Right lobe of liver (tissue), 6 donors: ENCODE results near the gene MESP2. TPM values are rescaled to one million over a fixed set of nuclear protein-coding genes. Genes with fewer than 3 reads are reported as not detected.

Source experiments
- ATAC-seq, 4 donors: fragments of 200-7000 bp; cut with Tn5 transposase; one replicate each; pipeline ENCODE4 v1.9.1; 2020; ENCODE audit warnings: mild to moderate bottlenecking in 4 of 4, moderate library complexity in 4 of 4
- DNase-seq, 3 donors: peaks; one replicate each; pipeline ENCODE4 v3.0.0-alpha.2; 2020
- H3K27ac ChIP-seq, 3 donors: fragments of 200-600 bp; one replicate each; pipeline ENCODE4 v1.8.0; 2022
- H3K27me3 ChIP-seq, 2 donors: fragments of 200-600 bp; one replicate each; pipeline ENCODE4 v1.8.0; 2022
- H3K36me3 ChIP-seq, 4 donors: fragments of 200-600 bp; sonication (generic) in 1 of 4; one replicate each; pipeline versions ENCODE4 v1.5.1 to v1.8.0; 2017 to 2022; ENCODE audit warnings: control low read depth in 1 of 4
- H3K4me1 ChIP-seq, 4 donors: fragments of 200-600 bp; sonication (generic) in 1 of 4; one replicate each; pipeline versions ENCODE4 v1.5.1 to v1.8.0; 2017 to 2022; ENCODE audit warnings: control low read depth in 1 of 4
- H3K4me3 ChIP-seq, 3 donors: fragments of 200-600 bp; one replicate each; pipeline ENCODE4 v1.8.0; 2022
- H3K9me3 ChIP-seq, 4 donors: fragments of 200-600 bp; sonication (generic) in 1 of 4; one replicate each; pipeline versions ENCODE4 v1.5.1 to v1.8.0; 2017 to 2022; ENCODE audit warnings: control low read depth in 1 of 4
- POLR2A ChIP-seq: fragments of 450-650 bp; IDR thresholded peaks from one replicate; pipeline ENCODE4 v1.6.1; 2017; ENCODE audit warnings: antibody characterized with exemption, mild to moderate bottlenecking
- WGBS: methylation state at CpG from one replicate; pipeline ENCODE4 v1.1.6; 2018; ENCODE audit warnings: low coverage, low lambda C conversion rate; ENCODE audit not compliant: insufficient coverage; ENCODE audit errors: missing lambda C conversion rate; 5-methylcytosine and 5-hydroxymethylcytosine counted together
- intact Hi-C, 2 donors: fragments of 100-400 bp; cut with DNase I; formaldehyde crosslinking; loops; one replicate each; pipeline versions ENCODE4 v1.11.2 to v1.14.1; 2022
- total RNA-seq, 6 experiments: library from RNA; depleted of rRNA in 2 of 6; stranded (reverse); fragments of >200 nt in 2 of 6; fragmentation: NEBNext Ultra II Directional in 3 of 6; extraction: Animal tissue kit (Norgen Biotek cat#: 25700) in 3 of 6; gene quantifications; one replicate each; pipeline versions ENCODE4 v1.1.0 to v1.2.4, GENCODE V29; 2016 to 2023
- TF ChIP-seq, protein P1 (sequence below), 4 donors: fragments of 200-600 bp in 3 of 4; fragments of 450-650 bp in 1 of 4; IDR thresholded peaks; one replicate each; pipeline versions ENCODE4 v1.5.1 to v1.8.0; 2016 to 2022; ENCODE audit warnings: antibody characterized with exemption in 4 of 4, mild to moderate bottlenecking in 2 of 4
- donor health status: DM: no; HTN: yes; CAD: no.
- donor health status: DM: no; HTN: no; CAD: no.
- donor health status: DM: no; HTN: no; CAD: no.
- donor health status: DM: no; HTN: yes; CAD: no.
- donor health status: DM: no; HTN: yes; CAD: no.

The MESP2 gene
- total RNA-seq, 6 experiments from 2014 or later, result 0.12 TPM; not detected in 5

DNA sequence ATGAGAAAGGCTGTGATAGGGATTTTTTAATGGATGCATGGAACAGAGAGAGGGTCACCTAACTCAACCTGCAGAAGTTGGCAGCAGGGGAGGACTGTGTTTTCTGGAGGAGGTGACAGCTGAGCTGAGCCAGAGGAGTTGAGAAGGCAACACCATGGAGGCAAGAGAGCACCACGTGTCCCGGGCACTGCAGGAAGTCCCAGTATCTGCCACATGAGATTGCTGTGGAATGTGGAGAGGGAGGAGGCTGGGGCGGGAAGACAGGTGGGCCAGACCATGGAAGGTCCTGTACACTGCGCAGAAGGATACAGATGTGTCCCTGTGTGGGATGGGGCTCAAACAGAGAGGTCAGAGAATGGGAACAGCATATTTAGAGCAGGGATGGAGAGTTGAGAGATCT lies 40.4 kb upstream of the MESP2 start:
- H3K27ac ChIP-seq, result no peak overlapping the region
- ATAC-seq, result no peak
- H3K4me3 ChIP-seq, result no peak overlapping the region
- intact Hi-C loops, result no loop called here
- H3K27me3 ChIP-seq, result no peaks in the 10 kb centered on the region
- no peak for DNase-seq
- no peaks in the 10 kb centered on the region for H3K9me3 ChIP-seq
- TF ChIP-seq POLR2A, result no peak
- TF ChIP-seq, protein P1, sequence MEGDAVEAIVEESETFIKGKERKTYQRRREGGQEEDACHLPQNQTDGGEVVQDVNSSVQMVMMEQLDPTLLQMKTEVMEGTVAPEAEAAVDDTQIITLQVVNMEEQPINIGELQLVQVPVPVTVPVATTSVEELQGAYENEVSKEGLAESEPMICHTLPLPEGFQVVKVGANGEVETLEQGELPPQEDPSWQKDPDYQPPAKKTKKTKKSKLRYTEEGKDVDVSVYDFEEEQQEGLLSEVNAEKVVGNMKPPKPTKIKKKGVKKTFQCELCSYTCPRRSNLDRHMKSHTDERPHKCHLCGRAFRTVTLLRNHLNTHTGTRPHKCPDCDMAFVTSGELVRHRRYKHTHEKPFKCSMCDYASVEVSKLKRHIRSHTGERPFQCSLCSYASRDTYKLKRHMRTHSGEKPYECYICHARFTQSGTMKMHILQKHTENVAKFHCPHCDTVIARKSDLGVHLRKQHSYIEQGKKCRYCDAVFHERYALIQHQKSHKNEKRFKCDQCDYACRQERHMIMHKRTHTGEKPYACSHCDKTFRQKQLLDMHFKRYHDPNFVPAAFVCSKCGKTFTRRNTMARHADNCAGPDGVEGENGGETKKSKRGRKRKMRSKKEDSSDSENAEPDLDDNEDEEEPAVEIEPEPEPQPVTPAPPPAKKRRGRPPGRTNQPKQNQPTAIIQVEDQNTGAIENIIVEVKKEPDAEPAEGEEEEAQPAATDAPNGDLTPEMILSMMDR (IDR thresholded peaks at IDR 0.05), result no peak
- H3K36me3 ChIP-seq, result no peaks in the 10 kb centered on the region
- H3K4me1 ChIP-seq, result no peaks in the 10 kb centered on the region
- 65% methylated on average over 3 of the region's 4 CpGs for WGBS

DNA sequence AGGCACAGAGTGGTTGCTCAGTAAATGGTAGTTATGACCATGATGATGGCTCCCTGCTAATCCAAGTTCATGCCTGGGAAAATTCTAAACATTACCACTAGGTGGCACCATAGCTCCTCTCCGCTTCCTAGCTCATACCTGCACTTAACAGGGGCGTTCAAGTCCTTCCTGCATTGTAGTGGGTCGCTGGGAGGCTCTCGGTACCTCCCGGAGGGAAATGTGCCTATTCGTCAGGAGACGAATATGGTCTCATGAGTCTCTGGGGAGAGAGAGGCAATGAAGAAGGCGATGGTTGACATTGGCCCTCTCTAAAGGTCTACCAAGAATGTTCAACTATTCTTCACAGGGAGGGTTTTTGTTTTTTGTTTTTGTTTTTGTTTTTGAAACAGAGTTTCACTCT lies 36.0 kb upstream of the MESP2 start:
- intact Hi-C loops, result loop anchor here (5.0 to 10.0 kb wide), 3 partner anchors 145 to 345 kb away; no protein-coding TSS in a partner anchor
- peak; percentile 87 to 97 (median 94) for ATAC-seq

DNA sequence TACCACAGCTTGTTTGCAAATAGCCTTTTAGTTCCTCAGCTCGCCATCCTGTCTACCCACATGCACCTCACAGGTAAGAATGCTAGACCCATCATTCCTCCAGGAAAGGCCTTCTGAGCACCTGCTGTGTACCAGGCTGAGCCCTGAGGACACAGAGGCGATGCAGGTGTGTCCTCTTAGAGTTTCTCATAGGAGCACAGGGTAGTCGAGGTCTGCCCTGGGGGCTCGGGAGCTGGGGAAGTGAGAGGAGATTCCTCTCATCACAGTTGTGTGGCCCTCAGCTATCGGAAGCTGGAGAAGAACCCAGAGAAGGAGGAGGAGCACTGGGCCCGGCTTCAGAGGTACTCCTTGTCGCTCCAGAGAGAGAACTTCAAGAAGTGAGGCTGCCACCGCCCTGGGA lies 33.1 kb upstream of the MESP2 start:
- ATAC-seq (no peak), DNase-seq (no peak)
- Histone ChIP-seq H3K27me3 (no peaks in the 10 kb centered on the region), H3K4me1 (no peaks in the 10 kb centered on the region), H3K36me3 (no peaks in the 10 kb centered on the region), H3K9me3 (no peaks in the 10 kb centered on the region), H3K27ac (no peak overlapping the region), H3K4me3 (no peak overlapping the region)
- no peak for TF ChIP-seq POLR2A
- TF ChIP-seq, protein P1 (IDR thresholded peaks at IDR 0.05), result no peak
- 94% methylated on average over 2 of the region's 8 CpGs for WGBS
- intact Hi-C loops, result loop anchor here (5.0 to 10.0 kb wide), 3 partner anchors 142 to 342 kb away; no protein-coding TSS in a partner anchor

More for the DNA sequence above, 36.0 kb upstream of the MESP2 start:
- no peaks in the 10 kb centered on the region for H3K27me3 ChIP-seq
- TF ChIP-seq POLR2A, result no peak
- TF ChIP-seq, protein P1 (IDR thresholded peaks at IDR 0.05), result peak; percentile 90 to 95 (median 92)
- 4% methylated on average over 3 of the region's 8 CpGs for WGBS
- H3K4me3 ChIP-seq, result no peak overlapping the region
- no peaks in the 10 kb centered on the region for H3K4me1 ChIP-seq
- no peak overlapping the region for H3K27ac ChIP-seq
- H3K36me3 ChIP-seq, result no peaks in the 10 kb centered on the region
- peak in 1 of 3 donors; percentile 57 for DNase-seq
- no peaks in the 10 kb centered on the region for H3K9me3 ChIP-seq

DNA sequence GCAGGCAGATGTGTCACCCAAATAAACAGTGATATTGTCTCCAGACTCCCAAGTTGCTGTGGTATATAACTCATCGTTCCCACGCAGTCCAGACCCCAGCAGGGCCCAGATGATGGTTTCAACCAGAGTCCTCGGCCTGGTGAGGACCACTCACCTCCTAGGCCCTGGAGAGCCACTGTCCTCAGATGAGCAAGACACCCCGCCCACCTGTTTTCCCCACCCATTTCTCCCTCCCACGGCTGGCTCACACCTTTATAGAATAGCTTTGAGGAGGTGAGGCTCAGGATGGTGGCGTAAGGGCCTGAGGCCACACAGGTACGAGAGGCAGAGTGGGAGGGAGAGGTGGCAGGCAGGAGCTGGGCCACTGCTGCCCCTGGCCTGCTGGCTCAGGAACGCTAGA lies 32.5 kb upstream of the MESP2 start:
- intact Hi-C loops, result loop anchor here (5.0 to 10.0 kb wide), 3 partner anchors 141 to 341 kb away; no protein-coding TSS in a partner anchor
- H3K27ac ChIP-seq, result no peak overlapping the region
- DNase-seq (no peak), ATAC-seq (no peak)
- H3K9me3 ChIP-seq, result no peaks in the 10 kb centered on the region
- H3K27me3 ChIP-seq, result no peaks in the 10 kb centered on the region
- no peak overlapping the region for H3K4me3 ChIP-seq
- WGBS, result 87% methylated on average over 5 of the region's 8 CpGs
- H3K4me1 ChIP-seq, result no peaks in the 10 kb centered on the region
- TF ChIP-seq POLR2A, result no peak
- TF ChIP-seq, protein P1 (IDR thresholded peaks at IDR 0.05), result no peak
- no peaks in the 10 kb centered on the region for H3K36me3 ChIP-seq
